Pancreas (tissue), 10 donors: Measurements from ENCODE around the gene RARB. TPM values are rescaled to one million over a fixed set of nuclear protein-coding genes. Genes with fewer than 3 reads are reported as not detected.

Source experiments
- ATAC-seq, 4 donors: fragments of 200-7000 bp; cut with Tn5 transposase; one replicate each; pipeline versions ENCODE4 v1.8.0 to v1.9.1; 2020; ENCODE audit warnings: mild to moderate bottlenecking in 4 of 4, moderate library complexity in 4 of 4
- DNase-seq, 6 donors: peaks; one replicate each; pipeline ENCODE4 v3.0.0-alpha.2; 2020
- FAIRE-seq: peaks from 2 replicates; lab custom pipeline; 2012; peaks lifted over from hg19 to GRCh38; lab: Jason Lieb, UNC
- H3K27ac ChIP-seq, 4 donors: fragments of 200-600 bp; sonication (generic); 1 replicate in 3 of 4; 2 replicates in 1 of 4; pipeline versions ENCODE4 v1.5.0 to v1.8.0; 2020
- H3K27me3 ChIP-seq, 4 donors: fragments of 200-600 bp; one replicate each; pipeline ENCODE4 v1.8.0; 2021
- H3K36me3 ChIP-seq, 3 donors: fragments of 200-600 bp; sonication (generic) in 1 of 3; one replicate each; pipeline versions ENCODE4 v1.5.0 to v1.8.0; 2020 to 2021
- H3K4me1 ChIP-seq, 3 donors: fragments of 200-600 bp; one replicate each; pipeline ENCODE4 v1.8.0; 2021
- H3K4me3 ChIP-seq, 4 donors: fragments of 200-600 bp; sonication (generic) in 2 of 4; one replicate each; pipeline versions ENCODE4 v1.5.0 to v1.8.0; 2020 to 2021
- H3K9me3 ChIP-seq, 4 donors: fragments of 200-600 bp; one replicate each; pipeline ENCODE4 v1.8.0; 2021
- WGBS, 2 donors: extraction: QIAGEN DNeasy Blood & Tissue Kit; methylation state at CpG; one replicate each; pipeline ENCODE4 v1.1.7; 2013; 5-methylcytosine and 5-hydroxymethylcytosine counted together
- intact Hi-C, 3 donors: fragments of 100-400 bp; cut with DNase I; formaldehyde crosslinking; loops; one replicate each; pipeline versions ENCODE4 v1.11.1 to v1.14.2; 2022
- polyA plus RNA-seq, 2 donors: library from polyadenylated mRNA; stranded (reverse); fragments of 200-250 nt; gene quantifications; one replicate each; pipeline ENCODE4 v1.2.3, GENCODE V29; 2013
- total RNA-seq, 6 donors: library from RNA; stranded (reverse); fragmentation: NEBNext Ultra II Directional in 4 of 6; extraction: Animal tissue kit (Norgen Biotek cat#: 25700) in 4 of 6; gene quantifications; one replicate each; pipeline versions ENCODE4 v1.2.1 to v1.2.4, GENCODE V29; 2021 to 2023
- TF ChIP-seq, protein P1 (sequence below), 4 donors: fragments of 200-600 bp; sonication (generic) in 3 of 4; IDR thresholded peaks; one replicate each; pipeline versions ENCODE4 v1.5.0 to v1.8.0; 2021; ENCODE audit warnings: antibody characterized with exemption in 4 of 4
- donor health status: healthy with polysubstance abuse.
- donor health status: DM: no; HTN: no; CAD: no; lungs with moderate emphysema.
- donor health status: DM: no; HTN: no; CAD: no.
- donor health status: control.
- donor health status: control.
- donor health status: Bipolar disorder and iron deficiency.
- donor health status: DM: yes; HTN: yes; CAD: no.
- donor health status: DM: no; HTN: no; CAD: no.
- donor health status: DM: no; HTN: no; CAD: no.
- donor health status: DM: yes; HTN: yes; CAD: no.

The RARB gene
- total and polyA plus RNA-seq, 8 donors = 0.49 to 3.3 (median 0.75) TPM

DNA sequence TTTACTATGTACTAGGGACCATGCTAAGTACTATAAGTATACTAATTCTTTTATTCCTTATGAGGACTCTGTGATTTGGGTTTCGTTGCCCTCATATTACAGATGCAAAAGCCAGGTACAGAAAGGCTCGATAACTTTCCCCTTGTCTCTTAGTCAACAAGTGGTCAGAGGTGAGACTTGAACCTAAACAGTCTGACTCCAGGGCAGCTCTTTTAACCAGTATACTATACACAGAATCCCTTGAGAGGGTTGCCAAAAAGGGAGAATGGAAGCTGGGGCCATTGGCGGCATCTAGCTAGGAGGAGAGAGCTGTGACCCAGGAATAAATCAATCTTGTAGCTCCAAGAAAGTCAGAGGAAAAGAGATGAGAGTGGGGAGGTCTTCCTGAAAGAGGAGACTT, 144.3 kb downstream of the RARB start:
- WGBS, 2 donors = 94 to 97% methylated on average over 3 of the region's 3 CpGs
- H3K27me3 ChIP-seq = no peaks in the 10 kb centered on the region
- H3K4me1 ChIP-seq = no peaks in the 10 kb centered on the region
- DNase-seq = no peak
- H3K9me3 ChIP-seq = no peaks in the 10 kb centered on the region
- no peaks in the 10 kb centered on the region for H3K36me3 ChIP-seq
- H3K4me3 ChIP-seq = no peak overlapping the region
- no peak overlapping the region for H3K27ac ChIP-seq
- FAIRE-seq = no peak
- TF ChIP-seq, protein P1, sequence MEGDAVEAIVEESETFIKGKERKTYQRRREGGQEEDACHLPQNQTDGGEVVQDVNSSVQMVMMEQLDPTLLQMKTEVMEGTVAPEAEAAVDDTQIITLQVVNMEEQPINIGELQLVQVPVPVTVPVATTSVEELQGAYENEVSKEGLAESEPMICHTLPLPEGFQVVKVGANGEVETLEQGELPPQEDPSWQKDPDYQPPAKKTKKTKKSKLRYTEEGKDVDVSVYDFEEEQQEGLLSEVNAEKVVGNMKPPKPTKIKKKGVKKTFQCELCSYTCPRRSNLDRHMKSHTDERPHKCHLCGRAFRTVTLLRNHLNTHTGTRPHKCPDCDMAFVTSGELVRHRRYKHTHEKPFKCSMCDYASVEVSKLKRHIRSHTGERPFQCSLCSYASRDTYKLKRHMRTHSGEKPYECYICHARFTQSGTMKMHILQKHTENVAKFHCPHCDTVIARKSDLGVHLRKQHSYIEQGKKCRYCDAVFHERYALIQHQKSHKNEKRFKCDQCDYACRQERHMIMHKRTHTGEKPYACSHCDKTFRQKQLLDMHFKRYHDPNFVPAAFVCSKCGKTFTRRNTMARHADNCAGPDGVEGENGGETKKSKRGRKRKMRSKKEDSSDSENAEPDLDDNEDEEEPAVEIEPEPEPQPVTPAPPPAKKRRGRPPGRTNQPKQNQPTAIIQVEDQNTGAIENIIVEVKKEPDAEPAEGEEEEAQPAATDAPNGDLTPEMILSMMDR (IDR thresholded peaks at IDR 0.05) = no peak
- ATAC-seq = no peak
- intact Hi-C loops = no loop called here

DNA sequence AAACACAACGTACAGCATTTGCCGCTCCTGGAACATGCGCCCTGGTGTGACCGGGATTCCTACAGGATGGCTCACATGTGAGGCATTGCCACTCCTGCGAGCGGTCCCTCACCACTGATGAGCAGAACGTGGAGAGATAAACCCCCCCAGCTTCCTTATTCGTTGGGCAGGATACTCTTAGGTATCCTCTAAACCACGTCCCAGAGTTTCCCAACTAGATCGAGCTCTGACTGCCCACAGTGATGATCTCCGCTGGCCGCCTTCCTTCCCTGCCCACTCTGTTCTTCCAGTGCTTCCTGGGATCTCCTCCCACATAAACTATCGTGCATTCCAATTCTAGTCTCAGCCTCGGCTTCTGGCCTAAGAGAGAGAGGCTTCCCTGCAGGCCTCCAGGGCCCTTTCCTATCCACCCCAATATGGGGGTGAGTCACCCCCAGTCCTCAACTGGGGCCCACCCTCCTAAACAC, 144.9 kb downstream of the RARB start:
- Histone ChIP-seq H3K4me3 (no peak overlapping the region), H3K27me3 (no peaks in the 10 kb centered on the region), H3K9me3 (no peaks in the 10 kb centered on the region), H3K27ac (no peak overlapping the region), H3K36me3 (no peaks in the 10 kb centered on the region), H3K4me1 (no peaks in the 10 kb centered on the region)
- WGBS, 2 donors = 73 to 83% methylated on average over 14 of the region's 14 CpGs
- intact Hi-C loops = no loop called here
- ATAC-seq (no peak), DNase-seq (no peak), FAIRE-seq (no peak)
- TF ChIP-seq, protein P1 (IDR thresholded peaks at IDR 0.05) = no peak

DNA sequence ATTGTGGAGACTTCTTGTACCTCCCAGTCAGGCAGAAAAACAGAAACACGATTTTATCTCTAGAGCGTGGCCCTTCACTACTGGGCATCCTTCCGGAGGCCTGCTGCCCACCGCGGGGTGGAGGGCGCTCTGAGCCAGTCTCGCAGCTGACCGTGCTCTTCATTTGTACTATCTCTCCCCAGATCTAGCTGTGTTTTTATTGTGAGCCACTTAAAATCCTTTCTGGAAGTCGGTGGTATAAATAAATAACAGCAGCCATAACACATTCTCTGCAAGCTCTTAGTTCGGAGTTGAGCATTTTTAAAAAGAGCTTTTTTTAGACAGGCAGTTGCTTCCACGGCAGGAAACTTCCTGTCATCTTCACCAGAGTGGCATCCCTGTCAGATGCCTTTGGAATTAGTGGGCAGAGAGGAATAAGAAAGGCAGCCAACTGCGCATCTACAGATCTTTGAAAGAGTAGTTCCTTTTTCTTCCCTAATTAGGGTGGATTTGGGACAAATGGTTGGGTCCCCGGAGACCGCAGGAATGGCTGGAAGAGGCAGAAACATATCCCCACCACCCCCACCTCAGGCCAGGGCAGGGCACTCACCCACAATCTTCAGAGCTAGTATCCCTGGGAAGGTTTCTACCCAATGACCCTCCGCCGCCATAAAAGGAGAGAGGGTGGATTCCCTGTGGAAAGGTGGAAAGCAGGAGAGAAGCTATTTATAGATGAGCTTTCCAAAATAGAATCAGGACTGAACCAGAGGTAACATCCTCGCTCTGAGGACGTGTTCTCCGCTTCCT, 145.5 kb downstream of the RARB start:
- intact Hi-C loops = no loop called here
- no peaks in the 10 kb centered on the region for H3K4me1 ChIP-seq
- DNase-seq (no peak), ATAC-seq (no peak), FAIRE-seq (no peak)
- no peaks in the 10 kb centered on the region for H3K9me3 ChIP-seq
- no peak overlapping the region for H3K4me3 ChIP-seq
- WGBS, 2 donors = 77 to 85% methylated on average over 18 to 19 of the region's 19 CpGs
- TF ChIP-seq, protein P1 (IDR thresholded peaks at IDR 0.05) = no peak
- H3K27me3 ChIP-seq = no peaks in the 10 kb centered on the region
- H3K27ac ChIP-seq = no peak overlapping the region
- no peaks in the 10 kb centered on the region for H3K36me3 ChIP-seq

DNA sequence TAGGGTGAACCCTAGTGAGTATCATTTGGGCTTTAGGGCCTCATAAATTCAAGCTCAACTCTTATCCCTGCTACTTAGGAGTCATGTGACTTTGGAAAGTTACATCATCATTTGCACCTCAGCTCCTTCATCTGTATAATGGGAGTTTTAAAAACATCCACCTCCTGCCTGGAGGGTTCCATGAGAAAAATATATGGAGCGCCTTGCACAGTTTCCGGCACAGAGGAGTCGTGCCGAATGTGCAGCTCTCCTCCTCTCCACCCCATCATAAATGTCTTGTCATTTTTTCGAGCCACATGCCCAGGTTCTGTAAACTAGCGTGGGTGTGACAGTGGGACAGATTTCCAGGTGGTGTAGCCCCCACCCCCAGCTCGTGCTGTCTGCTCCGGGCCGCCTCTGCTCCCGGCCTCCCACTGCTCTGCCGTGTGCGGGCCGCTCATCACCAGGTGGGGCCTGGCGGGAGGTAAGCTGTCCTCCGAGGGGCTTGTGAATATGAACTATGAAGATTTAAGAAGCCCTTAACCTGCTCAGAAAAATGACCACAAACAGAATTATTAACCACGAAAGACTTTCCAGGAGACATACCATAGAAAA, 146.2 kb downstream of the RARB start:
- H3K27me3 ChIP-seq = no peaks in the 10 kb centered on the region
- DNase-seq (no peak), FAIRE-seq (no peak), ATAC-seq (no peak)
- no peak overlapping the region for H3K27ac ChIP-seq
- H3K4me1 ChIP-seq = no peaks in the 10 kb centered on the region
- no peak overlapping the region for H3K4me3 ChIP-seq
- no peaks in the 10 kb centered on the region for H3K36me3 ChIP-seq
- no peaks in the 10 kb centered on the region for H3K9me3 ChIP-seq
- TF ChIP-seq, protein P1 (IDR thresholded peaks at IDR 0.05) = no peak
- intact Hi-C loops = no loop called here
- WGBS, 2 donors = 84 to 92% methylated on average over 16 of the region's 16 CpGs

DNA sequence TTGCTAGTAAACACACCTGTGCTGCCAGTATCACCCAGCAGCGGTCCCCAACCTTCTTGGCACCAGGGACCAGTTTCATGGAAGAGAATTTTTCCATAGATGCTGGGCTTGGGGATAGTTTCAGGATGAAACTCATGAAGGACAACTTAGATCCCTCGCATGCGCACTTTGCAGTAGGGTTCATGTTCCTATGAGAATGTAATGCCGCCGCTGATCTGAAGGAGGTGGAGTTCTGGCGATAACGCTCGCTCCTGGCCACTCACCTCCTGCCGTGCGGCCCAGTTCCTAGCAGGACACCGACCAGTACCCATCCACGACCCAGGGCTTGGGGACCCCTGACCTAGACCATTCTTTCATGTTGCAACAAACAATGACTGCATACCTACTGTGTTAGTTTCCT, 146.9 kb downstream of the RARB start:
- H3K9me3 ChIP-seq = no peaks in the 10 kb centered on the region
- 85 to 92% methylated on average over 12 of the region's 12 CpGs for WGBS, 2 donors
- no peak for ATAC-seq
- intact Hi-C loops = no loop called here
- H3K36me3 ChIP-seq = no peaks in the 10 kb centered on the region
- no peak overlapping the region for H3K4me3 ChIP-seq
- no peaks in the 10 kb centered on the region for H3K4me1 ChIP-seq
- TF ChIP-seq, protein P1 (IDR thresholded peaks at IDR 0.05) = no peak
- no peak for DNase-seq
- H3K27ac ChIP-seq = no peak overlapping the region
- no peaks in the 10 kb centered on the region for H3K27me3 ChIP-seq
- FAIRE-seq = no peak
